IMR-90 (cell line): ENCODE measurements around the gene CATSPERE. TPM values are rescaled to one million over a fixed set of nuclear protein-coding genes. Genes with fewer than 3 reads are reported as not detected.

Experiments
- ATAC-seq: fragments of 200-7000 bp; cut with Tn5 transposase; 2 replicates; pipeline ENCODE4 v1.9.1; 2020; ENCODE audit warnings: low read depth, mild to moderate bottlenecking, moderate library complexity
- BruUV-seq: library from RNA; stranded (reverse); fragments of 400-500 nt; replicated peaks from 2 replicates; lab custom pipeline; 2021; lab: Mats Ljungman, UMichigan
- CTCF ChIA-PET: fragments of 300-600 bp; formaldehyde crosslinking; extraction: SDS; loops from one replicate; lab custom pipeline; 2021; ENCODE audit warnings: antibody characterized with exemption; lab: Yijun Ruan, JAX
- POLR2A ChIA-PET: fragments of 300-600 bp; sonication (Branson Sonifier 250); formaldehyde crosslinking; loops from one replicate; lab custom pipeline; 2022; ENCODE audit warnings: antibody characterized with exemption; ENCODE audit not compliant: unreplicated experiment; lab: Charles Lee
- DNase-seq: peaks from one replicate; pipeline ENCODE4 v3.0.0; 2013
- H2AFZ ChIP-seq: replicated peaks from 2 replicates; pipeline ENCODE3; 2013; ENCODE audit warnings: low read length, mild to moderate bottlenecking; ENCODE audit not compliant: poor library complexity
- H2AK5ac ChIP-seq: 2 replicates; pipeline ENCODE4 v1.6.1; 2013; ENCODE audit warnings: low read depth, low read length, inconsistent platforms
- H2AK9ac ChIP-seq: replicated peaks from 2 replicates; pipeline ENCODE3; 2013; ENCODE audit warnings: mild to moderate bottlenecking, low read depth, low read length, moderate library complexity; ENCODE audit not compliant: poor library complexity
- H2BK120ac ChIP-seq: 2 replicates; pipeline ENCODE4 v1.6.1; 2013; ENCODE audit warnings: low read depth, low read length, inconsistent platforms
- H2BK15ac ChIP-seq: 3 replicates; pipeline ENCODE4 v1.6.1; 2013; ENCODE audit warnings: low read depth, low read length, inconsistent platforms
- H2BK20ac ChIP-seq: 2 replicates; pipeline ENCODE4 v1.6.1; 2013; ENCODE audit warnings: low read depth, mild to moderate bottlenecking, inconsistent platforms, low read length, moderate library complexity
- H2BK5ac ChIP-seq: 2 replicates; pipeline ENCODE4 v1.6.1; 2013; ENCODE audit warnings: mild to moderate bottlenecking, low read depth, low read length, inconsistent platforms; ENCODE audit not compliant: poor library complexity, severe bottlenecking
- H3K14ac ChIP-seq: replicated peaks from 2 replicates; pipeline ENCODE4 v1.6.1; 2013; ENCODE audit warnings: low read depth, low read length, inconsistent platforms
- H3K18ac ChIP-seq: 2 replicates; pipeline ENCODE4 v1.6.1; 2013; ENCODE audit warnings: low read depth, low read length, control low read depth
- H3K23ac ChIP-seq: 2 replicates; pipeline ENCODE4 v1.6.1; 2013; ENCODE audit warnings: low read depth, low read length, inconsistent platforms
- H3K27ac ChIP-seq: 2 replicates; pipeline ENCODE4 v1.5.1; 2013; ENCODE audit warnings: mild to moderate bottlenecking, control low read depth, low read length; ENCODE audit not compliant: insufficient read depth
- H3K27me3 ChIP-seq: 2 replicates; pipeline ENCODE4 v1.6.1; 2013; ENCODE audit warnings: low read length; ENCODE audit not compliant: control insufficient read depth, insufficient read depth
- H3K36me3 ChIP-seq: 2 replicates; pipeline ENCODE4 v1.6.1; 2013; ENCODE audit warnings: low read length, mixed read lengths; ENCODE audit not compliant: control insufficient read depth, insufficient read depth
- H3K4ac ChIP-seq: 2 replicates; pipeline ENCODE4 v1.6.1; 2013; ENCODE audit warnings: low read depth, low read length, inconsistent platforms
- H3K4me1 ChIP-seq: 2 replicates; pipeline ENCODE4 v1.6.1; 2013; ENCODE audit warnings: low read length, mixed read lengths; ENCODE audit not compliant: control insufficient read depth, insufficient read depth
- H3K4me2 ChIP-seq: 2 replicates; pipeline ENCODE4 v1.6.1; 2013; ENCODE audit warnings: low read depth, mild to moderate bottlenecking, control low read depth, low read length, moderate library complexity
- H3K4me3 ChIP-seq: 2 replicates; pipeline ENCODE4 v1.5.1; 2013; ENCODE audit warnings: low read depth, mild to moderate bottlenecking, control low read depth, low read length, moderate library complexity; ENCODE audit not compliant: insufficient read depth
- H3K56ac ChIP-seq: 2 replicates; pipeline ENCODE4 v1.6.1; 2013; ENCODE audit warnings: low read length, inconsistent platforms; ENCODE audit not compliant: insufficient read depth; ENCODE audit errors: extremely low read depth
- H3K79me1 ChIP-seq, 2 experiments: 2 replicates each; pipeline ENCODE4 v1.6.1; 2013; ENCODE audit warnings: low read length in 2 of 2, inconsistent platforms in 1 of 2, low read depth in 1 of 2
- H3K9ac ChIP-seq: 2 replicates; pipeline ENCODE4 v1.6.1; 2013; ENCODE audit warnings: low read depth, low read length, control low read depth
- H3K9me1 ChIP-seq: 2 replicates; pipeline ENCODE4 v1.6.1; 2013; ENCODE audit warnings: low read length, inconsistent platforms; ENCODE audit not compliant: insufficient read depth
- H3K9me3 ChIP-seq: 2 replicates; pipeline ENCODE4 v1.6.1; 2013; ENCODE audit warnings: low read length; ENCODE audit not compliant: control insufficient read depth, insufficient read depth
- H4K20me1 ChIP-seq: 2 replicates; pipeline ENCODE4 v1.6.1; 2013; ENCODE audit warnings: low read length, inconsistent platforms; ENCODE audit not compliant: insufficient read depth
- H4K5ac ChIP-seq: 2 replicates; pipeline ENCODE4 v1.6.1; 2013; ENCODE audit warnings: mild to moderate bottlenecking, low read depth, low read length, control low read depth
- H4K8ac ChIP-seq, 2 experiments: 2 replicates each; pipeline ENCODE4 v1.6.1; 2013; ENCODE audit warnings: low read depth in 2 of 2, low read length in 2 of 2, control low read depth in 1 of 2, inconsistent platforms in 1 of 2
- H4K91ac ChIP-seq: 2 replicates; pipeline ENCODE4 v1.6.1; 2013; ENCODE audit warnings: low read depth, low read length, inconsistent platforms; ENCODE audit not compliant: insufficient read depth
- BHLHE40 ChIP-seq: fragments of 150-350 bp; IDR thresholded peaks from 2 replicates; pipeline ENCODE4 v1.6.1; 2016; ENCODE audit warnings: mild to moderate bottlenecking, low read depth, low read length
- CEBPB ChIP-seq: IDR thresholded peaks from 2 replicates; pipeline ENCODE4 v1.6.1; 2012; ENCODE audit warnings: low read depth, low read length, improper control_type of control experiment
- CHD1 ChIP-seq: IDR thresholded peaks from 2 replicates; pipeline ENCODE4 v1.6.1; 2012; ENCODE audit warnings: low read depth, low read length, improper control_type of control experiment
- CTCF ChIP-seq: conservative IDR thresholded peaks from 2 replicates; pipeline ENCODE4 v1.5.1; 2012; ENCODE audit warnings: mild to moderate bottlenecking, low read depth, low read length, improper control_type of control experiment
- FOS ChIP-seq: fragments of 150-350 bp; IDR thresholded peaks from 2 replicates; pipeline ENCODE4 v1.6.1; 2016; ENCODE audit warnings: low read depth, low read length
- MAFK ChIP-seq: IDR thresholded peaks from 2 replicates; pipeline ENCODE4 v1.6.1; 2012; ENCODE audit warnings: low read depth, low read length, improper control_type of control experiment
- MAZ ChIP-seq: IDR thresholded peaks from 2 replicates; pipeline ENCODE4 v1.6.1; 2012; ENCODE audit warnings: low read depth, mild to moderate bottlenecking, low read length, improper control_type of control experiment, moderate library complexity, borderline replicate concordance
- MXI1 ChIP-seq: IDR thresholded peaks from 2 replicates; pipeline ENCODE4 v1.6.1; 2012; ENCODE audit warnings: low read depth, mild to moderate bottlenecking, low read length, moderate library complexity, borderline replicate concordance
- NFE2L2 ChIP-seq: fragments of 150-350 bp; IDR thresholded peaks from 2 replicates; pipeline ENCODE4 v1.6.1; 2016; ENCODE audit warnings: low read depth, mild to moderate bottlenecking, low read length
- POLR2A ChIP-seq: IDR thresholded peaks from 2 replicates; pipeline ENCODE4 v1.6.1; 2012; ENCODE audit warnings: mild to moderate bottlenecking, low read depth, low read length
- RAD21 ChIP-seq: IDR thresholded peaks from 2 replicates; pipeline ENCODE4 v1.6.1; 2012; ENCODE audit warnings: low read length, improper control_type of control experiment
- RCOR1 ChIP-seq: IDR thresholded peaks from 2 replicates; pipeline ENCODE4 v1.6.1; 2012; ENCODE audit warnings: mild to moderate bottlenecking, low read length, improper control_type of control experiment; ENCODE audit not compliant: insufficient replicate concordance
- RFX5 ChIP-seq: IDR thresholded peaks from 2 replicates; pipeline ENCODE4 v1.8.0; 2012; ENCODE audit warnings: low read depth, mild to moderate bottlenecking, low read length, moderate library complexity
- SMC3 ChIP-seq: fragments of 150-350 bp; IDR thresholded peaks from 2 replicates; pipeline ENCODE4 v1.6.1; 2016; ENCODE audit warnings: low read depth, mild to moderate bottlenecking, antibody characterized with exemption, low read length, moderate library complexity
- WGBS, 2 experiments: methylation state at CpG; one replicate each; pipeline versions ENCODE4 v1.1.5 to v1.1.7; 2013; ENCODE audit warnings: missing lambda C conversion rate in 2 of 2; ENCODE audit not compliant: insufficient read length in 1 of 2; ENCODE audit errors: extremely low coverage in 2 of 2; 5-methylcytosine and 5-hydroxymethylcytosine counted together
- dilution Hi-C: fragments of 300-500 bp; cut with HindIII; formaldehyde crosslinking; loops from one replicate; pipeline ENCODE4 v1.14.3; 2018; ENCODE audit warnings: low sequenced_read_pairs; ENCODE audit not compliant: unreplicated experiment
- in situ Hi-C: fragments of 300-500 bp; cut with MboI; formaldehyde crosslinking; loops from 3 replicates; pipeline ENCODE4 v1.14.3; 2019; ENCODE audit warnings: low sequenced_read_pairs, inconsistent platforms, mixed read lengths
- intact Hi-C: fragments of 100-400 bp; cut with micrococcal nuclease; formaldehyde crosslinking; loops from 2 replicates; pipeline ENCODE4 v1.10.0; 2022
- polyA plus RNA-seq, 3 experiments: library from polyadenylated mRNA; depleted of rRNA; stranded (reverse); fragments of >200 nt; gene quantifications; 2 replicates each; pipeline ENCODE4 v1.2.3, GENCODE V29; 2012; ENCODE audit warnings: low replicate concordance in 1 of 3
- total RNA-seq: library from RNA; depleted of rRNA; stranded (reverse); fragments of >200 nt; gene quantifications from 2 replicates; pipeline ENCODE4 v1.2.3, GENCODE V29; 2012
- TF ChIP-seq, protein P1 (sequence below): fragments of 150-350 bp; IDR thresholded peaks from 2 replicates; pipeline ENCODE4 v1.6.1; 2016; ENCODE audit warnings: low read depth, mild to moderate bottlenecking, low read length, moderate library complexity, borderline replicate concordance
- TF ChIP-seq, protein P2 (sequence below): fragments of 150-350 bp; IDR thresholded peaks from 2 replicates; pipeline ENCODE4 v1.6.1; 2017; ENCODE audit warnings: mild to moderate bottlenecking, antibody characterized with exemption, low read length, low read depth

The CATSPERE gene
- total and polyA plus RNA-seq, 2 of the 4 experiments (the other 2 are of a cell fraction), result 0.07 to 0.18 TPM

DNA sequence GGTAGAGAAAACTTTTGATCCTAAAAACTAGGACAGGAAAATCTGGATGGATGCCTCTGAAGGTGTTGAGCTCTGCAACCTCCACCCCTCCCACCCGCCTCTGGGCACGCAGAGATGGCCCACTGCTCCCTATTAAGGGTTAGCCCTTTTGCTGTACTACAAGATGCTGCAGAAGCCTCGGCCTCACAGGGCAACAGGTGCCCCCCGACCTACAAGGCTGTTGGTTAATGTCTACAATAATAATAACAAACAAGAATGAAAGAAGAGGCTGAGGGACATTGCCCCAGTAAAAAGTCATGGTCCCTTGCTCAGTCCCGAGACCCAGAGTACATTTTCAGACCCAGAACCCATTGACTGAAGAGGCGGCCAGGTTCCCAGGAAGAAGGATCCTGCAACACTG, 184.3 kb downstream of the CATSPERE start:
- Histone ChIP-seq H2BK120ac (no peak overlapping the region), H2AK5ac (no peak overlapping the region), H3K27me3 (peaks cover 13% of the 10 kb centered on the region), H4K8ac (no peak overlapping the region), H2BK20ac (no peak overlapping the region), H3K4me2 (no peak overlapping the region), H2AFZ (no peak overlapping the region), H3K9me1 (no peaks in the 10 kb centered on the region), H3K14ac (no peak overlapping the region), H3K4me1 (no peaks in the 10 kb centered on the region), H2AK9ac (no peak overlapping the region), H3K9me3 (peaks cover 2% of the 10 kb centered on the region), H3K79me1 (no peaks in the 10 kb centered on the region), H3K56ac (no peak overlapping the region), H3K27ac (no peak overlapping the region), H2BK5ac (no peak overlapping the region), H4K5ac (no peak overlapping the region), H3K23ac (no peak overlapping the region), H4K20me1 (no peaks in the 10 kb centered on the region), H3K18ac (no peak overlapping the region), H3K4ac (no peak overlapping the region), H3K36me3 (no peaks in the 10 kb centered on the region), H3K9ac (no peak overlapping the region), H3K4me3 (no peak overlapping the region), H4K91ac (no peak overlapping the region), H2BK15ac (no peak overlapping the region)
- dilution Hi-C loops, result no loop called here
- ChIA-PET CTCF (no interaction called here), POLR2A (no interaction called here)
- no CpG with 5 or more reads among the region's 6 CpGs for WGBS, 2 experiments
- in situ Hi-C loops, result no loop called here
- DNase-seq, result no peak
- BruUV-seq, result no TSS peak
- TF ChIP-seq RCOR1 (no peak), MXI1 (no peak), RFX5 (no peak), RAD21 (no peak), BHLHE40 (no peak), CEBPB (no peak), FOS (no peak), NFE2L2 (no peak), CTCF (no peak), MAZ (no peak), SMC3 (no peak), POLR2A (no peak), CHD1 (no peak), MAFK (no peak)
- TF ChIP-seq, protein P1, sequence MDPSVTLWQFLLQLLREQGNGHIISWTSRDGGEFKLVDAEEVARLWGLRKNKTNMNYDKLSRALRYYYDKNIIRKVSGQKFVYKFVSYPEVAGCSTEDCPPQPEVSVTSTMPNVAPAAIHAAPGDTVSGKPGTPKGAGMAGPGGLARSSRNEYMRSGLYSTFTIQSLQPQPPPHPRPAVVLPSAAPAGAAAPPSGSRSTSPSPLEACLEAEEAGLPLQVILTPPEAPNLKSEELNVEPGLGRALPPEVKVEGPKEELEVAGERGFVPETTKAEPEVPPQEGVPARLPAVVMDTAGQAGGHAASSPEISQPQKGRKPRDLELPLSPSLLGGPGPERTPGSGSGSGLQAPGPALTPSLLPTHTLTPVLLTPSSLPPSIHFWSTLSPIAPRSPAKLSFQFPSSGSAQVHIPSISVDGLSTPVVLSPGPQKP, result no peak
- TF ChIP-seq, protein P2, sequence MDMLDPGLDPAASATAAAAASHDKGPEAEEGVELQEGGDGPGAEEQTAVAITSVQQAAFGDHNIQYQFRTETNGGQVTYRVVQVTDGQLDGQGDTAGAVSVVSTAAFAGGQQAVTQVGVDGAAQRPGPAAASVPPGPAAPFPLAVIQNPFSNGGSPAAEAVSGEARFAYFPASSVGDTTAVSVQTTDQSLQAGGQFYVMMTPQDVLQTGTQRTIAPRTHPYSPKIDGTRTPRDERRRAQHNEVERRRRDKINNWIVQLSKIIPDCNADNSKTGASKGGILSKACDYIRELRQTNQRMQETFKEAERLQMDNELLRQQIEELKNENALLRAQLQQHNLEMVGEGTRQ, result no peak
- no peak for ATAC-seq
- intact Hi-C loops, result no loop called here
